ENCODE measurements around the gene RBMY1E.
"Not testable (repeated sequence)": the region's sequence is repeated elsewhere in the genome, so short reads cannot be mapped to it uniquely, and the experiment has no call there.

RBMY1E gene

GRCh38 chrY:21917932-21918331, at the start of gene RBMY1E:
Gene RBMY1E (minus strand): TSS chrY:21918032. CDS start chrY:21916054, 1,978 bp downstream.
- not testable (repeated sequence) for DNase-seq

- not testable (repeated sequence) for DNase-seq
These were observed 23.4 kb downstream of the RBMY1E start, which contains the start of gene RBMY1D for GRCh38 chrY:21894426-21894825. Gene RBMY1D (minus strand): TSS chrY:21894526. CDS start chrY:21892513, 2,013 bp downstream.

DNA sequence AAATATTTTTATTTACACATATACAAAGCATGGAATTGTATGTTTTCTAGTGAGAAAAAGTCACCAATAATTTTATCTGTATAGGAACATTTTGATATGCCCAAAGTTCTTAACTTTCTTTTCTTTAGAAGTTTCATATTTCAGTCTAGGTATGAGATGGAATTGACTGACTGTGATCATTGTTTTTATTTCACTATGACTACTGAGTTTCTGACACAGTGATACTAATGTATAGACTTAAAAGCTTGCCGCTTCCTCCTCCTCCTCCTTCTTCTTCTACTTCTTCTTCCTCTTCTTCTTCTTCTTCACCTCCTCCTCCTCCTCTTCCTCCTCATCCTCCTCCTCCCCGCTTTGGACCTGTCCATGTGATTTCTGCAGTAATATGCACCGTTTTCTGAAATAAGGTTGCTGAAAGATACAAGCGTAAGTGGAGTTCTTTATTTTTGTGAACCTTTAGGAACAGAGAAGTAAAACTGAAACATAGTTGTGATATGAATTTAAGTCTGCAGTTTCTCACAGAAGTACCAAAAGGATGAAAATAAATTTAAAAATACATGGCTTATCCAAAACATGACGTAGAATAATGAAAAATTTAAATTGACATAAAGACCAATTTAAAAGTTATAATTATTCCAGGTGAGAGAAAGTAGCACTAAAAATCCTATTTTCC, 48.3 kb downstream of the RBMY1E start:
- not testable (repeated sequence) for DNase-seq
